GM12878 (cell line): Measurements from ENCODE around the gene NOD1. TPM values are rescaled to one million over a fixed set of nuclear protein-coding genes. Genes with fewer than 3 reads are reported as not detected.

Experiments used
- BHLHE40 ChIP-seq, 2 experiments: fragments of 450-650 bp in 1 of 2; IDR thresholded peaks; 2 replicates each; pipeline ENCODE4 v1.6.1; 2011 to 2017; ENCODE audit warnings: low read depth in 2 of 2, borderline replicate concordance in 1 of 2, improper control_type of control experiment in 1 of 2, low read length in 1 of 2, mild to moderate bottlenecking in 1 of 2
- CEBPB ChIP-seq, 2 experiments: fragments of 150-350 bp in 1 of 2; IDR thresholded peaks; 2 replicates each; pipeline ENCODE4 v1.6.1; 2012 to 2014; ENCODE audit warnings: low read depth in 2 of 2, low read length in 2 of 2, borderline replicate concordance in 1 of 2, inconsistent platforms in 1 of 2
- E4F1 ChIP-seq: fragments of 450-650 bp; IDR thresholded peaks from 2 replicates; pipeline ENCODE4 v1.6.1; 2018; ENCODE audit warnings: borderline replicate concordance, mild to moderate bottlenecking; ENCODE audit not compliant: partially characterized antibody
- IRF4 ChIP-seq: IDR thresholded peaks from 2 replicates; pipeline ENCODE4 v1.6.1; 2011; ENCODE audit warnings: low read depth, low read length
- IRF5 ChIP-seq: fragments of 450-650 bp; IDR thresholded peaks from 2 replicates; pipeline ENCODE4 v1.6.1; 2017; ENCODE audit warnings: borderline replicate concordance
- JUNB ChIP-seq: IDR thresholded peaks from 2 replicates; pipeline ENCODE4 v1.6.1; 2016; ENCODE audit warnings: antibody characterized with exemption, mild to moderate bottlenecking
- PKNOX1 ChIP-seq: fragments of 450-650 bp; IDR thresholded peaks from 2 replicates; pipeline ENCODE4 v1.6.1; 2016; ENCODE audit warnings: mild to moderate bottlenecking
- REST ChIP-seq: IDR thresholded peaks from 2 replicates; pipeline ENCODE4 v1.6.1; 2012; ENCODE audit warnings: mild to moderate bottlenecking, low read depth, low read length
- RUNX3 ChIP-seq: IDR thresholded peaks from 2 replicates; pipeline ENCODE4 v1.6.1; 2012; ENCODE audit warnings: low read length, inconsistent platforms
- SRF ChIP-seq, 2 experiments: IDR thresholded peaks; 2 replicates each; pipeline ENCODE4 v1.6.1; 2011; ENCODE audit warnings: low read depth in 2 of 2, low read length in 2 of 2, mild to moderate bottlenecking in 1 of 2, moderate library complexity in 1 of 2
- polyA plus RNA-seq, 11 experiments: library from polyadenylated mRNA; depleted of rRNA in 4 of 11; unstranded in 6 of 11; stranded (reverse) in 5 of 11; fragments of >200 nt; fragmentation: Nextera tagmentation in 4 of 11; fragmentation: Illumina TruSeq in 1 of 11; extraction: Ambion mirVana in 4 of 11; extraction: Trizol in 1 of 11; gene quantifications; 1 replicate in 1 of 11; 2 replicates in 10 of 11; pipeline versions ENCODE4 v1.2.1 to v1.2.3, GENCODE V29; 2011 to 2016; ENCODE audit warnings: inconsistent platforms in 2 of 11, missing spikeins in 2 of 11, low read depth in 1 of 11
- total RNA-seq, 4 experiments: library from RNA; depleted of rRNA in 3 of 4; stranded (reverse); fragments of >200 nt in 3 of 4; fragmentation: Illumina TruSeq in 1 of 4; extraction: Trizol in 1 of 4; gene quantifications; 2 replicates each; pipeline versions ENCODE4 v1.2.1 to v1.2.3, GENCODE V29; 2013 to 2021

The NOD1 gene
- total and polyA plus RNA-seq, 10 of the 15 experiments (the other 5 are each of a cell fraction or from before 2014, with no cell fraction given) = 1.8 to 14.6 (median 8.9) TPM

GRCh38 chr7:30475580-30475979 is 3.0 kb downstream of the NOD1 start (continued):
- TF ChIP-seq REST (no peak), IRF5 (no peak), E4F1 (no peak), RUNX3 (peak; percentile 70), PKNOX1 (peak; percentile 57; the same call in 1 of the 2 replicates), CEBPB (IDR thresholded peaks at IDR 0.05; ENCODE audit: borderline replicate concordance in 1 of 2, low read depth in 2 of 2, low read length in 2 of 2) (no peak), SRF (IDR thresholded peaks at IDR 0.05; ENCODE audit: low read depth in 2 of 2, low read length in 2 of 2) (no peak), BHLHE40 (IDR thresholded peaks at IDR 0.05; ENCODE audit: borderline replicate concordance in 1 of 2, low read depth in 2 of 2, low read length in 1 of 2) (no peak), JUNB (no peak), IRF4 (no peak)
